Testis (tissue), 3 donors: ENCODE measurements around the gene KCNQ5. TPM values are rescaled to one million over a fixed set of nuclear protein-coding genes. Genes with fewer than 3 reads are reported as not detected.

Source experiments
- DNase-seq: peaks from one replicate; pipeline ENCODE4 v3.0.0-alpha.2; 2019
- H3K27ac ChIP-seq, 2 donors: fragments of 200-600 bp; sonication (generic); one replicate each; pipeline ENCODE4 v1.5.1; 2019
- H3K27me3 ChIP-seq: fragments of 200-600 bp; sonication (generic); one replicate; pipeline ENCODE4 v1.5.1; 2019
- H3K36me3 ChIP-seq: fragments of 200-600 bp; sonication (generic); one replicate; pipeline ENCODE4 v1.5.1; 2017; ENCODE audit warnings: low read depth; ENCODE audit errors: missing control alignments
- H3K4me1 ChIP-seq: fragments of 200-600 bp; sonication (generic); one replicate; pipeline ENCODE4 v1.5.1; 2019
- H3K4me3 ChIP-seq, 2 donors: fragments of 200-600 bp; sonication (generic); one replicate each; pipeline ENCODE4 v1.5.1; 2017 to 2019
- H3K9me3 ChIP-seq: fragments of 200-600 bp; sonication (generic); one replicate; pipeline ENCODE4 v1.5.1; 2017
- CTCF ChIP-seq, 3 experiments: fragments of 450-650 bp in 2 of 3; fragments of 200-600 bp in 1 of 3; sonication (generic) in 1 of 3; IDR thresholded peaks; one replicate each; pipeline ENCODE4 v1.5.1; 2016 to 2019; ENCODE audit warnings: antibody characterized with exemption in 3 of 3, mild to moderate bottlenecking in 2 of 3, moderate library complexity in 1 of 3
- POLR2A ChIP-seq: fragments of 450-650 bp; IDR thresholded peaks from one replicate; pipeline ENCODE4 v1.6.1; 2017; ENCODE audit warnings: antibody characterized with exemption, mild to moderate bottlenecking, moderate library complexity
- WGBS, 2 donors: methylation state at CpG; one replicate each; pipeline ENCODE4 v1.1.5; 2018; 5-methylcytosine and 5-hydroxymethylcytosine counted together
- intact Hi-C: fragments of 100-400 bp; cut with DNase I; formaldehyde crosslinking; loops from one replicate; pipeline ENCODE4 v1.15.1; 2023; ENCODE audit warnings: low total_unique reads
- polyA plus RNA-seq: library from polyadenylated mRNA; stranded (reverse); fragments of 350-450 nt; fragmentation: Illumina TruSeq; extraction: RNeasy Lipid Tissue Mini Kit (QIAGEN cat#74804); gene quantifications from one replicate; pipeline ENCODE4 v1.2.3, GENCODE V29; 2014; ENCODE audit warnings: low read depth, low replicate concordance; ENCODE audit not compliant: insufficient read depth
- total RNA-seq, 2 donors: library from RNA; depleted of rRNA; stranded (reverse); fragments of >200 nt; gene quantifications; one replicate each; pipeline ENCODE4 v1.2.3, GENCODE V29; 2016

KCNQ5 gene
- total and polyA plus RNA-seq, 3 donors from 2014 or later: 0.43 to 1.1 (median 0.73) TPM

DNA sequence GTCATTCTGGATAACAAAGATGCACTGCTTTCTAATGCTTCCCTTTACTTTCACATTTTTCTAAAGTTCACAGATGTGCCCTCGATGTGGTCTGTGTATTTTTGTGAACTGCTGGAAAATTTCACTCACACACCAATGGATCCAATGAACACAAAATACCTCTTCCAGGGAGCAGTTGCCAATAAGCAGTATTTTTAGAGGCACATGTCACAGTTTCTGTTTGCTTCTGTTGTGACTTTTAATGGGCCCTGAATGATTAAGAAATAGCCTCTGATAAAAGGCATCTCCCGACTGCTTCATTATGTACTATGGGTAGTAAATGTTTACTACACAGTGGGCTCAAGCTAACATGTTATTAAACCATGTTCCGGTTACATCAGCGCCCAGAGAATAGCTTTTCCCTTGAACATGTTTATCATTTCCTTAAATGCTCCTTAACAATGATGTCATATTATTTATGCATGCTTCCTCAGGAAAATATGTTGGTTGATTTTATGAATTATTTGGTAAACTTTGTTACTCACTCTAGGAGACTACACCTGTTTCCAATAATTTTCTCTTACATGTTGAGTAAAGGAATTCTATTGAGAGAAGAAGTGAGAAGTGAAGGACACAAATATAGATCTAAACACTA, 188.0 kb downstream of the KCNQ5 start:
- H3K27ac ChIP-seq: no peak overlapping the region

GRCh38 chr6:72810571-72811280, 188.9 kb downstream of the KCNQ5 start:
- no peak overlapping the region for H3K27ac ChIP-seq

More for the DNA sequence above, 188.0 kb downstream of the KCNQ5 start:
- no peaks in the 10 kb centered on the region for H3K27me3 ChIP-seq
- WGBS, 2 donors: 74 to 84% methylated on average over 4 of the region's 4 CpGs
- no peak for DNase-seq
- no peaks in the 10 kb centered on the region for H3K4me1 ChIP-seq
- intact Hi-C loops: no loop called here
- no peaks in the 10 kb centered on the region for H3K9me3 ChIP-seq
- no peaks in the 10 kb centered on the region for H3K36me3 ChIP-seq
- H3K4me3 ChIP-seq: no peak overlapping the region
- TF ChIP-seq POLR2A (no peak), CTCF (IDR thresholded peaks at IDR 0.05) (no peak)

GRCh38 chr6:72811971-72812421, 190.1 kb downstream of the KCNQ5 start:
- no peaks in the 10 kb centered on the region for H3K27me3 ChIP-seq
- TF ChIP-seq POLR2A (no peak), CTCF (IDR thresholded peaks at IDR 0.05) (no peak)
- 45% methylated on average over 6 of the region's 6 CpGs for WGBS, 2 donors
- H3K27ac ChIP-seq: no peak overlapping the region
- no peak overlapping the region for H3K4me3 ChIP-seq
- H3K36me3 ChIP-seq: no peaks in the 10 kb centered on the region
- no peaks in the 10 kb centered on the region for H3K4me1 ChIP-seq
- no peak for DNase-seq
- no peaks in the 10 kb centered on the region for H3K9me3 ChIP-seq
- intact Hi-C loops: no loop called here

More at GRCh38 chr6:72810571-72811280, 188.9 kb downstream of the KCNQ5 start:
- TF ChIP-seq CTCF (IDR thresholded peaks at IDR 0.05): no peak
- no peak for TF ChIP-seq POLR2A
- intact Hi-C loops: no loop called here
- Histone ChIP-seq H3K4me3 (no peak overlapping the region), H3K9me3 (no peaks in the 10 kb centered on the region), H3K27me3 (no peaks in the 10 kb centered on the region), H3K4me1 (no peaks in the 10 kb centered on the region), H3K36me3 (no peaks in the 10 kb centered on the region)
- DNase-seq: no peak
- WGBS, 2 donors: 84 to 85% methylated on average over 4 of the region's 4 CpGs

DNA sequence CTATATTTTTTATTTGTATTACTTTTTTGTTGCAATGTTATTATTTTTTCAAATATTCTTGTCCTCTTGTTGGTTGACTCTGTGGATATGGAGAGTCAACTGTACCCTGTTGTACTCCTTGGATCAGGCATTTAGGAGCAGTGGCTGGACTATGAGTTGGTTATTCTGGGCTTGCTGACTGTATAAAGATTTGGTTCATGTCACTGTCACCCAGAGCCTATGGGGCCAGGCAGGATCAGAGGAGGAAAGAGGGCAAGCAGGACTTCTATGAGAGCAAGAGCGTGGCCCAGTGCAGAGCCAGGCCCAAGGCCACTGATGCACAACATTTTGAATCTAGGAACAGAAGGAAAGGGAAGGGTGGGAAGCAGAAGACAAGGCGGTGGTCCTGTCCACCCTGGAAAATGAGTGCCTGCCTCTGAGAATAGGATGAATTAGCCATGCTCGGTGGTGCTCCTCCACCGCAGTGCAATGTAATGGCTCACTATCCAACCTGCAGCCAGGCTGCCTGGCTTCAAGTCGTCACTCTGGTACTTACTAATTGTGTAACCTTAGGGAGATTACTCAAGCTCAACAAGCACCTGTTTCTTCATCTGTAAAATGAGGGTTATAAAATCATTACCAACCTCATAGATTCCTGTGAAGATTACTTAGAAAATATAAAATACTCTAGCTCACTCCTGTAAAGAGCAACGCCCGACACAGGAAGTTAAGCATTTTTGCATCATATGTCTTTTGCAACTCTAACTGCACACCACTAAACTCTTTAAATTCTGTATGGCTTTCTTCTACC, 192.1 kb downstream of the KCNQ5 start:
- no peak overlapping the region for H3K4me3 ChIP-seq
- 78 to 81% methylated on average over 7 of the region's 7 CpGs for WGBS, 2 donors
- no peaks in the 10 kb centered on the region for H3K36me3 ChIP-seq
- intact Hi-C loops: no loop called here
- H3K27me3 ChIP-seq: no peaks in the 10 kb centered on the region
- no peaks in the 10 kb centered on the region for H3K4me1 ChIP-seq
- TF ChIP-seq POLR2A (no peak), CTCF (IDR thresholded peaks at IDR 0.05) (no peak)
- no peaks in the 10 kb centered on the region for H3K9me3 ChIP-seq
- DNase-seq: no peak
- no peak overlapping the region for H3K27ac ChIP-seq
